SK-N-SH treated with all-trans-retinoic acid at 6 μM for 48 hours (cell line): Measurements from ENCODE around the gene AGTPBP1.

Experiments
- ARNTL ChIP-seq: fragments of 450-650 bp; formaldehyde crosslinking; IDR thresholded peaks from 2 replicates; pipeline ENCODE4 v1.5.0; 2020; ENCODE audit warnings: low read depth, mild to moderate bottlenecking, moderate library complexity, borderline replicate concordance
- TCF4 ChIP-seq: fragments of 250-450 bp; sonication (Bioruptor Pico); IDR thresholded peaks from 2 replicates; pipeline ENCODE4 v1.8.0; 2021; ENCODE audit warnings: mild to moderate bottlenecking, moderate library complexity, borderline replicate concordance
- TOX ChIP-seq: fragments of 250-450 bp; sonication (Bioruptor Pico); IDR thresholded peaks from 2 replicates; pipeline ENCODE4 v1.8.0; 2021; ENCODE audit warnings: mild to moderate bottlenecking, moderate library complexity, borderline replicate concordance
- TF ChIP-seq, protein P1 (sequence below): fragments of 250-450 bp; sonication (Bioruptor Pico); IDR thresholded peaks from 2 replicates; pipeline ENCODE4 v1.5.1; 2021; ENCODE audit warnings: mild to moderate bottlenecking, moderate library complexity

DNA sequence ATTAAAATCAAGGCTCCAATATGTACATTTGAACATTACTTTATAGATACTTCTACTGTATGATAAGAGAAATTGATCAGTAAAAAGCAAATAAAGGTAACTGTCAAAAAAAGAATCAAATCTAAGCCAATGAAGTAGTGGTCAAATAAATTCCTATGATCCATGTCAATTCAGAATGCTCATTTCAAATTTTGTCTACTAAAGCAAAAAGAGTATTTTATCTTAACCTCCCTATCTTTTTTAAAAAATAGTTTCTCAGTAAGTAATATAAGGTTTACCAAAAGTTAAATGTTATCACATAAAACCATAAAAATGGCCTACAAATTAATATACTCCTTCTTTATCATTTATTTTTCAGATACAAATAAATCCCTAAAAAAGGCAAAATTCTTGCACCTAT, 165.9 kb downstream of the AGTPBP1 start:
- no peak for TF ChIP-seq TCF4 (CRISPR knock-in tag)
- TF ChIP-seq, protein P1, sequence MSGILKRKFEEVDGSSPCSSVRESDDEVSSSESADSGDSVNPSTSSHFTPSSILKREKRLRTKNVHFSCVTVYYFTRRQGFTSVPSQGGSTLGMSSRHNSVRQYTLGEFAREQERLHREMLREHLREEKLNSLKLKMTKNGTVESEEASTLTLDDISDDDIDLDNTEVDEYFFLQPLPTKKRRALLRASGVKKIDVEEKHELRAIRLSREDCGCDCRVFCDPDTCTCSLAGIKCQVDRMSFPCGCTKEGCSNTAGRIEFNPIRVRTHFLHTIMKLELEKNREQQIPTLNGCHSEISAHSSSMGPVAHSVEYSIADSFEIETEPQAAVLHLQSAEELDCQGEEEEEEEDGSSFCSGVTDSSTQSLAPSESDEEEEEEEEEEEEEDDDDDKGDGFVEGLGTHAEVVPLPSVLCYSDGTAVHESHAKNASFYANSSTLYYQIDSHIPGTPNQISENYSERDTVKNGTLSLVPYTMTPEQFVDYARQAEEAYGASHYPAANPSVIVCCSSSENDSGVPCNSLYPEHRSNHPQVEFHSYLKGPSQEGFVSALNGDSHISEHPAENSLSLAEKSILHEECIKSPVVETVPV, result no peak
- no peak for TF ChIP-seq TOX (CRISPR knock-in tag)
- no peak for TF ChIP-seq ARNTL (CRISPR knock-in tag)
